CD4-positive, alpha-beta T cell treated with Interleukin-17A for 1 hour (primary cell): ENCODE data around the gene SECISBP2.
A peak's percentile ranks its signal among the peaks of the same experiment; 100 is the strongest.
"Not testable (repeated sequence)": the region's sequence is repeated elsewhere in the genome, so short reads cannot be mapped to it uniquely, and the experiment has no call there.

Source experiments
- DNase-seq: peaks from one replicate; pipeline ENCODE4 v3.0.0-alpha.2; 2020

The SECISBP2 gene, protein sequence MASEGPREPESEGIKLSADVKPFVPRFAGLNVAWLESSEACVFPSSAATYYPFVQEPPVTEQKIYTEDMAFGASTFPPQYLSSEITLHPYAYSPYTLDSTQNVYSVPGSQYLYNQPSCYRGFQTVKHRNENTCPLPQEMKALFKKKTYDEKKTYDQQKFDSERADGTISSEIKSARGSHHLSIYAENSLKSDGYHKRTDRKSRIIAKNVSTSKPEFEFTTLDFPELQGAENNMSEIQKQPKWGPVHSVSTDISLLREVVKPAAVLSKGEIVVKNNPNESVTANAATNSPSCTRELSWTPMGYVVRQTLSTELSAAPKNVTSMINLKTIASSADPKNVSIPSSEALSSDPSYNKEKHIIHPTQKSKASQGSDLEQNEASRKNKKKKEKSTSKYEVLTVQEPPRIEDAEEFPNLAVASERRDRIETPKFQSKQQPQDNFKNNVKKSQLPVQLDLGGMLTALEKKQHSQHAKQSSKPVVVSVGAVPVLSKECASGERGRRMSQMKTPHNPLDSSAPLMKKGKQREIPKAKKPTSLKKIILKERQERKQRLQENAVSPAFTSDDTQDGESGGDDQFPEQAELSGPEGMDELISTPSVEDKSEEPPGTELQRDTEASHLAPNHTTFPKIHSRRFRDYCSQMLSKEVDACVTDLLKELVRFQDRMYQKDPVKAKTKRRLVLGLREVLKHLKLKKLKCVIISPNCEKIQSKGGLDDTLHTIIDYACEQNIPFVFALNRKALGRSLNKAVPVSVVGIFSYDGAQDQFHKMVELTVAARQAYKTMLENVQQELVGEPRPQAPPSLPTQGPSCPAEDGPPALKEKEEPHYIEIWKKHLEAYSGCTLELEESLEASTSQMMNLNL

GRCh38 chr9:89318123-89319014 lies at the start of gene SECISBP2:
Gene SECISBP2, plus strand, starts transcription at chr9:89318500. Its CDS starts 77 bp downstream, at chr9:89318577.
- DNase-seq, result peak; percentile 94

DNA sequence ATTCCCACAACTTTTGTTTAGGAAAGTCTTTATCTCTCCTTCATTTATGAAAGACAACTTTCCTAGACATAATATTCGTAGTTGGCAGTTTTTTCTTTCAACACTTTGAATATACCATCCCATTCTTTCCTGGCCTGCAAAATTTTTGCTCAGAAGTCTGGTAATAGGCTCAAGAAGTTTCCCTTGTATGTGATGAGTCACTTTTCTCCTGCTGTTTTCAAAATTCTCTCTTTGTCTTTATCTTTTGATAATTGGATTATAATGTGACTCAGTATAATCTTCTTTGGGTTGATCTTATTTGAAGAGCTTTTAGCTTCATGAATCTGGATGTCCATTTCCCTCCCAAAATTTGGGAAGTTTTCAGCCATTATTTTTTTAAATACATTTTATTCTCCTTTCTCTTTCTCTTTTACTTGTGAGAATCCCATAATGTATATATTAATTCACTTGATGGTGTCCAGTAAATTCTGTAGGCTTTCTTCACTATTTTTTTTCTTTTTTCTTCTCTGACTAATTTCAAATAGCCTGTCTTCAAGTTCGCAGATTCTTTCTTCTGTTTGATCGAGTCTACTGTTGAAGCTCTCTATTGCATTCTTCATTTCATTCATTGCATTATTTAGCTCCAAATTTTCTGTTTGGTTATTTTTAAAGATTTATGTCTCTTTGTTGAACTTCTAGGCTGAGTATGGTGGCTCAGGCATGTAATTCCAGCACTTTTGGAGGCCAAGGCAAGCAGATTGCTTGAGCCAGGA lies 44.6 kb upstream of the SECISBP2 start:
- DNase-seq, result no peak

- DNase-seq, result no peak
Observed at GRCh38 chr9:89274838-89275237, 43.5 kb upstream of the SECISBP2 start.

DNA sequence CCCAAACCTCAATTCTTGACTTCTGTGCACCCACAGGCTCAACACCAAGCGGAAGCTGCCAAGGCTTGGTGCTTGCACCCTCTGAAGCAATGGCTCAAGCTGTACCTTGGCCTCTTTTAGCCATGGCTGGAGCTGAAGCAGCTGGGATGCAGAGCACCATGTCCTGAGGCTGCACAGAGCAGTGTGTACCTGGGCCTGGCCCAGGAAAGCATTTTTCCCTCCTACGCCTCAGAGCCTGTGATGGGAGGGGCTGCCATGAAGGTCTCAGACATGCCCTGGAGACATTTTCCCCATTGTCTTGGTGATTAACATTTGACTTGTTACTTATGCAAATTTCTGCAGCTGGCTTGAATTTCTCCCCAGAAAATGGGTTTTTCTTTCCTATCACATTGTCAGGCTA lies 42.3 kb upstream of the SECISBP2 start:
- not testable (repeated sequence) for DNase-seq

GRCh38 chr9:89277043-89277442 lies 41.3 kb upstream of the SECISBP2 start:
- DNase-seq, result no peak

- DNase-seq, result peak; percentile 25
Observed at GRCh38 chr9:89277454-89277853, 40.8 kb upstream of the SECISBP2 start.

DNA sequence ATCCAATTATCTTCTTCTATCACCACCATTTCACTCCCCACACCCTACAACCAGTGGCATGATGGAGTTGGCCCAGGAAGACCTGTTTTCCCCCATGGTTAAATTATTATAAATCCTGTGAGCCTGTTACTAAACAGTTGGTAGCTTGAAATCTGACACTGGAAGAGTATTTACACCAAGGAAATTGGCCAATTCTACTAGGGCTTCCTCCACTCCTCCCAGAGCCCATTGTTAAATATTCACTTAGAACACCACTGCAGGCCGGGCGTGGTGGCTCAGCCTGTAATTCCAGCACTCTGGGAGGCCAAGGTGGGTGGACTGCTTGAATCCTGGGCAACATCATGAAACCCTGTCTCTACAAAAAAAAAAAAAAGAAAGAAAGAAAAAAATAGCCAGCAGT lies 39.7 kb upstream of the SECISBP2 start:
- no peak for DNase-seq

- DNase-seq, result peak; percentile 40
Observed at GRCh38 chr9:89278997-89279739, 39.1 kb upstream of the SECISBP2 start.

DNA sequence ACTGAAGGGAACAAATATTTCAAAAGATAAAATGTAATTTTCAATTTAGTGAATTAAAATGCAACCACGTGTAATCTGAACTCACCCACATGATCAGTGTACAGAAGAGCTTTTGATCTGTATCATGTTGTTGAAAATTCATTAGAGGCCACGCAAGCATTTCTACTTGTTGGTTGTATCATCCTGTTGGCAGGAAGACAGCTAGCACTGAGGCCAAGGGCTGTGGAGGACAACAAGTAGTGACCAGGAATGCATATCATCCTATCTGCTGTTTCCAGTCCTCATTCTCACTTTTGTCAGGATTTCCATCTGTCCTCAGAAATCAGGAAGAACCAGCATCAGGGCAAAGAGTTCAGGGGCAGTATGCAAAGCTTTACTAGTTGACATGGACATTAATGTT lies 37.2 kb upstream of the SECISBP2 start:
- DNase-seq, result no peak

- not testable (repeated sequence) for DNase-seq
Observed at GRCh38 chr9:89282248-89282968, 35.9 kb upstream of the SECISBP2 start.

DNA sequence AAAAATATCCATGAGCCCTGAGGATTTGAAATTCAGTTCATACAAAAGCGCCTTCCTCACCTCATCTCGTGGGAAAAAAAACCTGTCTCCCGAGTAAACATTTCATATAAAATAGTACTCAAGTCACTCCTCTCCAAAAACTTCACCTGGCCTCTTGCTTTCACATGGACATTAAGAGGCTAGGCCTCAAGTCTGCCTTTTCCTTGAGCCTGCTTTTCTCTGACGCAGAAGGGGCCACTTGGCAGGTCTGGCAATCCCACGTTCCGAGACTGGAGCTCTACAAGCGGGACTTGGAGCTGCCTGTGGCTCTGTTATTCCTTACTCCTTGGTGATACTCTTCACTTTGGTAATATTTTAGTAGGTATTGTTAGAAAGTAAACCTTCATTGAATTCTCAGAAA lies 34.2 kb upstream of the SECISBP2 start:
- DNase-seq, result no peak

DNA sequence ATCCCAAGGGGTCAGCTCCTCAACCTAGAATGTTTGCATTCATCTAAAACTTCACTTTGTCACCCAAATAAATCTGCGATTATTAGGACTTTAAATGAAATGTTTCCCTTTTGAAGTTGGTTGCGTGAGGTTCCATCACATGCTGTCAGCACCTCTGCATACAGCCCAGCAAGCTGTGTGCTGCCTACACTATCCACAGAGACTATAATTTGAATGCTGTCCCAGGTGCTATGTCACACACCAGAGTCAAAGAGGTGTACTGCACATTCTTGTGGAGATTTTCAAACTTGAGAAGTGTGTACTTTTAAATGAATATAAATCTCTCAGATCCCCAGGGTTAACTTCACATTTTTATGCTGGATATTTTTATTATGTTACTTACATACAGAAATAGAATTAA lies 26.6 kb upstream of the SECISBP2 start:
- DNase-seq, result no peak

- no peak for DNase-seq
Observed at GRCh38 chr9:89293014-89293413, 25.3 kb upstream of the SECISBP2 start.

GRCh38 chr9:89295400-89295799 lies 22.9 kb upstream of the SECISBP2 start:
- DNase-seq, result no peak

- not testable (repeated sequence) for DNase-seq
Observed at GRCh38 chr9:89301996-89302395, 16.3 kb upstream of the SECISBP2 start.

DNA sequence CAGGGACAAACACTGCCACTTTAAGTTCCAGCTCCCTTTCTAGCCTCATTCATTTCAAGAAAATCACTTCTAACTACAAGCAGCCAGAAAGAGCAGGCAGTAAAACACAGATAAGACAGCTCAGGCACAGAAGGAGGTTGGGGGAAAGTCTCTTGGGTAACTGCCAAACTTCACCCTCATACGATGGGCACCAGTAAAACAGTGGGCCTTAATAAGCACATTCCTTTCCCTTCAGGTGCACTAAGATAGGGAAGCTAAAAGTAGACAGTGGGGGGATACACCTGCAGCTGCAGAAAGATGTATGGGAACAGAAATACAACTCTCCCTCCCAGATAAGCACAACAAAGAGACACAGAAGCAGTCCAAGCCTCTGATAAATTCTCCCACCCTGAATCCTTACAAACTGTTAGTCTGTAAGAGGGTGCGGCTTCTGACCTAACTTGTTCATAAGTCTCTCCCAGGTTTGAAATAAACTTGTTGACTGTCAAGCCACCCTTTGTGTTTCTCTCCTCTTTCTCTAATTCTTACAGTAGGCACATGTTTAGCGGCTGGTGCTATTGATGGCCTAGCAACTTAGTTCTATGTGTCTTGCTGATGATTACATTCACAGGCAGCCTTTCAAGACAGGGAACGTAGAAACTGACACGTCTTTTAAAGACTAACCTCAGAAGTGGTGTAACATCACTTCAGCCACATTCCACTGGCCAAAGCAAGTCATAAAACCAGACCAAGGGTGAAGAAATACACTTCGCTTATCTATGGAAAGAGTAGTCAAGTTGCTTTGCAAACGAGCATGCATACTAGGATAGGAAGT lies 14.1 kb upstream of the SECISBP2 start:
- no peak for DNase-seq

DNA sequence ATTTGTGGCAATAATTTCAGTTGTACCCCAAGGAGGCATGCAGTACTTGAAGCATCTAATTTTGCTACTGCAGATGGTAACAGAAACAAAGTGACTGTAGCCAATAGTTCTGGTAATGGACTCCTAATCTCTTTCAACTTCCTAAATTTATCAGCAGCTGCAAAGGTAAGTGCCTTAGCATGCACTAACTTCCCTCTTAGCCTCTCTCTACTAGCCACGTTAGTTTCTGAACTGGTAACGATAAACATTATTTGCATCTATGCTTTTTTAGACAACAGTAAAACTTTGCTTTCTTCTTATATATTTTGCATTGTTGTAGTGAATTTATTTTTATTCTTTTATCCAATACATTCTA lies 13.5 kb upstream of the SECISBP2 start:
- DNase-seq, result no peak

DNA sequence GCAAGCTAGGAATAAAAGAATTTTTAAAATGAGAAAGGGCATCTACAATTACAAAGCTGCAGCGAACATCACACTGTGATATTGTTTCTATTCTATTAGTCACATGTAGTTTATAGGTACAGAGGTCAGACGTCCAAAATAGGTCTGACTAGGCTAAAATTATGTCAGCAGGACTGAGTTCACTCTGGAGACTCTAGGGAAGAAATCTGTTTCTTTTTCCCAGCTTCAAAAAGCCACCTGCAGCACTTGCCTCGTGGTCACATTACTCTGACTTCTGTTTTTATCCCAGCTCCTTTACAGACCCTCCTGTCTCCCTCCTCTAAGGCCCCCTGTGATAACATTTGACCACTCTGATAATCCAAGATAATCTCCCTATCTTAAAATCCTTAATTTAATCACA lies 12.4 kb upstream of the SECISBP2 start:
- DNase-seq, result no peak

- DNase-seq, result no peak
Observed at GRCh38 chr9:89309166-89309565, 9.1 kb upstream of the SECISBP2 start.
